Pons (tissue), 1 donor: ENCODE data around the gene GSTCD.
"Not testable (repeated sequence)": the region's sequence is repeated elsewhere in the genome, so short reads cannot be mapped to it uniquely, and the experiment has no call there.

Source experiments
- DNase-seq: peaks from one replicate; pipeline ENCODE4 v3.0.0-alpha.2; 2016; ENCODE audit warnings: low spot score

The GSTCD gene

GRCh38 chr4:105714932-105715331 lies 6.3 kb downstream of the GSTCD start:
- no peak for DNase-seq

DNA sequence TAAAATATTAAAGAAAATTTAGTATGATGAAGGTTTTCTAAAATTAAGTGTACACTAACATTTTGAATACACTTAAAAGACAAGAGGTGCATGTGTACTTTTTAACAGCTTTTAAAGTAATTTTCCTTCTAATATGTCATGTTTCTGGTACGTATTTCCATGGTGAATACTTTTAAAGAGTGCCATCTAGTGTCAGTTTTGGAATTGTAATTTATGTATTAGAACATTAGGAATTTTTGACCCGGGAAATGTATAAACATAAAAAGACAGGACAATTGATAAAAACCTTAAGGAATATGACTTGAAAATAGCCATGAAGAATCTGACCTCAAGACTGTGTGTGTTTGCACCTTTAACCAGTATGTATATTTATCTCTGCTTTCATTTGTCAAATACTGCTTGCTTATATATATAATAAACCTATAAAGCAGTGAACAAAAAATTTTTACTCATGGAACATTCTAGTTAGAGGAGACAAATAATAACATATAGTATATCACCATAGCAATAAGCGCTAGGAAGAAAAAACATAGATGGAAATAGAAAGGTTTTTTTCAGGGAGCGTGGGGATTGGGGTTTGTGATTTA lies 7.2 kb downstream of the GSTCD start:
- peak; percentile 72 for DNase-seq

DNA sequence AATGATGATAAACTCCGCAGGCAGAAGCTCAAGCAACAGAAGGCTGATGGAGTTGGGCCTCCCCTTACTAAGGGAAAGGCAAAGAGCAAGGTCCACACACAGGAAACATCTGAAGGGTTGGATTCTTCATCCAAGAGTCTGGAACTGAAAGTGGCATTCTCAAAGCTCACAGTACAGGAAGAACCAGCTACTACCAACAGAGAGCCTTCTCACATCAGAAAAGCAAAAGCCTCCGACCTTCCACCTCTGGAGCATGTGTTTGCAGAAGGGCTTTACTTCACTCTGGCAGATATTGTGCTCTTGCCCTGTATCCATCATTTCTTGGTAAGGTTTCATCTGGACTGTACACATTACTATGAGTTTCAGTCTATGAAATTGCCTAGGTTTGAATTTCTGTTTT lies 10.6 kb downstream of the GSTCD start:
- DNase-seq = no peak

DNA sequence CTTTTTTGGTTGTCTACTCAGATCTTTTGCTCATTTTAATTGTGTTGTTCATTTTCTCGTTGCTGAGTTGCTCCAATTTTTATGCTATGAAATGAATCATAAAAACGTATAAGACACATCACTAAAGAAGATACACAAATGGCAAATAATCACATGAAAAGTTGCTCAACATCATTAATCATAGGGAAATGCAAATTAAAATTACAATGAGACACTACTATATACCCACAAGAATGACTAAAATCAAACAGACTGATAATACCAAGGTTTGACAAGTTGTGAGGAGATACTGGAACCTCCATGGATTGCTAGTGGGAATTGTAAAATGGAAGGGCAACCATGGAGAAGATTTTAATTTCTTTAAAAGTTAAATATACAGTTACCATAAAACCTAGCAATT lies 17.0 kb downstream of the GSTCD start:
- DNase-seq = no peak

- not testable (repeated sequence) for DNase-seq
Observed at GRCh38 chr4:105729895-105730294, 21.3 kb downstream of the GSTCD start.

DNA sequence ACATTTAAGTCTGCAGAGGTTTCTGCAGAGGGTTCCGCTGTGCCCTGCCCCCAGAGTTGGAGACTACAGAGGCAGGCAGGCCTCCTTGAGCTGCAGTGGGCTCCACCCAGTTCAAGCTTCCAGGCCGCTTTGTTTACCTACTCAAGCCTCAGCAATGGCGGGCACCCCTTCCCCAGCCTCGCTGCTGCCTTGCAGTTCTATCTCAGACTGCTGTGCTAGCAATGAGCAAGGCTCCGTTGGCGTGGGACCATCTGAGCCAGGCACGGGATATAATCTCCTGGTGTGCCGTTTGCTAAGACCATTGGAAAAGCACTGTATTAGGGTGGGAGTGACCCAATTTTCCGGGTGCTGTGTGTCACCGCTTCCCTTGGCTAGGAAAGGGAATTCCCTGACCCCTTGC lies 26.6 kb downstream of the GSTCD start:
- not testable (repeated sequence) for DNase-seq

- no peak for DNase-seq
Observed at GRCh38 chr4:105741548-105741947, 33.0 kb downstream of the GSTCD start.

DNA sequence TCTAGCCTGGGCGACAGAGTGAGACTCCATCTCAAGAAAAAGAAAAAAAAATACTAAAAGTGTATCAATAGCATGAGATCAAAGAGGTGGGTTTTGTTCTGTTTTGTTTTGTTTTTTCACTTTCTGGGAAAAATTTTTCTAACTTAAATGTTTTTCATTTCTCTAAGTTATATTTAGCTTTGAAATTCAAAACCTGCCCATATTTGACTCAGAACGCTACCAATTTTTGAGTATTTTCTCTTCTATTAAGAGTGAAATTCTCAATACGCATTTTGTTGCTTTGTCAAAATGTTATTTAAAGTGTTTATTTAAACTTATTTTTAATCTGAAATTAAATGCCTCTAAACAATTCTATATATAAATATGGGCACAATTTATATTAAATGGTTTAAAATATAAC lies 39.6 kb downstream of the GSTCD start:
- DNase-seq = no peak

DNA sequence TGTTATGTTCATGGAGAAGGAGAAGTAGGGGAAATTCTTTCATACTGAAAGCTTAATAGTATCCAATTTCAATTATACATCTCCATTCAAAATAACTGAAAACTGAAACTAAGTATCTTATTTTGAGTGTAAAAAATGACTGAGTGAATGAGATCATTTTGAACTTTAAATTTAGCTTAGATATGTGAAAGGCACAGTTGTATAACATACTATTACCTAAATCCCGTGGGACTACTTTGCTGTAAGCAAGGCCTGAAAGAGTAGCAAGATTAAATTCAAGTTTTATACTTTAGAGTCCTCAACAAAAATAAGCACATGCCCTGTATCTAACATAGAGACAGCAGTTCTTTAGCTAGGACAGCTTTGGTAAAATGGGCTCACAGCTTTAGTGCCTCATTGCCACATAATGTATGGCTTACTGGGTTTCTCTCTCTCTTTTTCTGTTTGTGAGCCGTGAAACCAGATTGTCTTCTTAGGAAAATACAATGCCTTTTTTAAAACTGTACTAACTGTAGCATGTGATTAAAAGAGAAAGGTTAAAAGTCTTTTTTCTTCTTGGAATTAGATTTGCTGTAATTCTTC lies 43.2 kb downstream of the GSTCD start:
- DNase-seq = no peak

- no peak for DNase-seq
Observed at GRCh38 chr4:105753361-105753760, 44.8 kb downstream of the GSTCD start.

GRCh38 chr4:105755375-105755774 lies 46.8 kb downstream of the GSTCD start:
- DNase-seq = no peak

- DNase-seq = no peak
Observed at GRCh38 chr4:105758958-105759357, 50.4 kb downstream of the GSTCD start.

- DNase-seq = no peak
Observed at GRCh38 chr4:105765690-105766407, 57.3 kb downstream of the GSTCD start.

DNA sequence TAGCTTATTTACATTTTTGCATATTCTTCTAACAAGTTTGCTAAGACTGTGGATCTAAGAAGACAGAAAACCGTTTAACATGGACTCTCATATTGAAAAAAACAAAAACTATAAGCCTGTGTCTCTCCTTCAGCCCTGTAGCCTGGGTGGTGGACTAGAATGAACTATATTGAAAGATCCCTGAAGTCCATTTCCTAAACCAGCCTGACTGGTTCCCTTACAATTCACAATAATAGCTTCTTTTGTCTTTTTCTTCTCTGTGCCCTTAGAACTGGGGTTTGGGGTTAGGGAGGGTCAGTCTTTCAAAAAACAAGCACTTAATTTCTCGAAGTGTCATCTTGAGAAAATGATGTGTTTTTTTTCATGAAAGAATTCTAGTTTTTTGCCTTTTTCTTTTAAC lies 59.0 kb downstream of the GSTCD start:
- no peak for DNase-seq

DNA sequence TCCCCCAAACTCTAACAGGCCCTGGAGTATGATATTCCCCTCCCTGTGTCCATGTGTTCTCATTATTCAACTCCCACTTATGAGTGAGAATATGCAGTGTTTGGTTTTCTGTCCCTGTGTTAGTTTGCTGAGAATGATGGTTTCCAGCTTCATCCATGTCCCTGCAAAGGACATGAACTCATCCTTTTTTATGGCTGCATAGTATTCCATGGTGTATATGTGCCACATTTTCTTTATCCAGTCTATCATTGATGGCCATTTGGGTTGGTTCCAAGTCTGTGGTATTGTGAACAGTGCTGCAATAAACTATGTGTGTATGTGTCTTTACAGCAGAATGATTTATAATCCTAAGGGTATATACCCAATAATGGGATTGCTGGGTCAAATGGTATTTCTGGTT lies 61.9 kb downstream of the GSTCD start:
- DNase-seq = not testable (repeated sequence)

DNA sequence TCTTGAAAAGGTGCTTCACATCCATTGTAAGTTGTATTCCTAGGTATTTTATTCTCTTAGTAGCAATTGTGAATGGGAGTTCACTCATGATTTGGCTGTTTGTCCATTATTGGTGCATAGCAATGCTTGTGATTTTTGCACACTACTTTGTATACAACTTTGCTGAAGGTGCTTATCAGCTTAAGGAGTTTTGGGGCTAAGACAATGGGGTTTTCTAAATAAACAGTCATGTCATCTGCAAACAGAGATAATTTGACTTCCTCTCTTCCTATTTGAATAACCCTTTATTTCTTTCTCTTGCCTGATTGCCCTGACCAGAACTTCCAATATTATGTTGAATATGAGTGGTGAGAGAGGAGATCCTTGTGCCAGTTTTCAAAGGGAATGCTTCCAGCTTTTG lies 63.5 kb downstream of the GSTCD start:
- DNase-seq = not testable (repeated sequence)

GRCh38 chr4:105775760-105776415 lies 67.3 kb downstream of the GSTCD start:
- not testable (repeated sequence) for DNase-seq

DNA sequence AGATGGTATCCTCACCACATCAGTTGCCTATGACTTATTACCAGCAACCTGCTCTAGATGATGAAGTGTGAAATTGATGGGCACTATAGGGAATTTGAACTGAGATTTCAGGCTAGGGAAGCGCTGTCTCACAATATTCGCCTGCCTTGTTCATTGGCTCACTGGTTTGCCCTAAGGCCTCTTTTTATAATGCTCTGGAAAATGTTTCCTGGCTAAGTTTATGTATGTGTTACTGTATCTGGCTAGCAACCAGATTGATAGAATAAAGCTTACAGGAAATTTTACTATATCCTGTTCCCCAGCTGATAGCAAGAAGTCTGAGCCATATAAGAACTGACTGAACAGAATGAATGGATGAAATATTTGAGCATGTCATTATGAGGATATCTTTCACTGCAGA lies 71.6 kb downstream of the GSTCD start:
- no peak for DNase-seq

GRCh38 chr4:105784761-105785160 lies 76.2 kb downstream of the GSTCD start:
- DNase-seq = no peak

GRCh38 chr4:105785792-105786191 lies 77.2 kb downstream of the GSTCD start:
- no peak for DNase-seq

DNA sequence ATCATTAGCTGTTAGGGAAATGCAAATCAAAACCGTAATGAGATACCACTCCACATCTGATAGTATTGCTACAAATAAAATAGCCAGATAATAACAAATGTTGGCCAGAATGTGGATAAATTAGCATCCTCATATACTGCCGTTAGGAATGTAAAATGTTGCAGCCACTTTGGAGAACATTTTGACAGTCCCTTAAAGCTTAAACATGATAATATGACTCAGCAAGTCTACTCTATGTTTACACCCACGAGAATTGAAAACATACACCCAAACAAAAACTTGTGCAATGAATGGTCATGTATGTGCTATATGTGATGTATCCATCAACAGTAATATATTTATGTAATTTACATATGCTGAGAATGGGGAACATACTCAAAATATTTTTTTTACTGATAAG lies 78.2 kb downstream of the GSTCD start:
- no peak for DNase-seq

- no peak for DNase-seq
Observed at GRCh38 chr4:105797225-105797624, 88.6 kb downstream of the GSTCD start.

DNA sequence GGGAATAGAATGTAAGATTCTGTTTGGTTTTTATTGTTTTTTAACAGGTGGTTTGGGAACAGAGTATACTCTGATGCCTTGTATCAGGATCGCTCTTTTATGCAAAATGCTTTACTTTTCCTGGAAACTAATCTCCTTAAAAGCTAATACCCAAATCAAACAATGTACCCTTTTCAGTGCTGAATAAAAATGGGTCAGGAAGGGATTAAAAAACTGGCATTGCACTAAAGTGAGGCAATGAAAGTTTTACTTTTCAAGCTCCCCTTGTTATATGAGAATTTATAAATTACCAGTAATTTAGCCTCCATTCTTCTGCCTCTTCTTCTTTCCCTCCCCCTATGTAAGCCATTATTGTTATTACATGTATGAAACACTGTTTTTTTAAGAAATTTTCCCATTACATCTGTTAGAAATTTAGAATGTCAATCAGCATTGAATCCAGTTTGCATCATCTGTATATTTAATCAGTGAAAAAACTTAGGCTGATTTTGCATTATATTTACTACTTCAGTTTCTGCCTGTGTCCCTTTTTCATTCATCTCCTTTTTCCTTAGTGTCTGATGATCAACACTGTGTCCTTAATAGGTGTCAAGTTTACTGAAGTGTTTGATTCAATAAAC lies 97.0 kb downstream of the GSTCD start:
- DNase-seq = no peak
